Common myeloid progenitor, CD34-positive (primary cell): ENCODE results near the gene ERAP2.

Source experiments
- CTCF ChIA-PET: fragments of 350-600 bp; sonication (Branson Sonifier 250); formaldehyde crosslinking; loops from one replicate; lab custom pipeline; 2021; ENCODE audit warnings: antibody characterized with exemption; lab: Charles Lee
- POLR2A ChIA-PET: fragments of 350-600 bp; sonication (Branson Sonifier 250); formaldehyde crosslinking; loops from one replicate; lab custom pipeline; 2021; ENCODE audit warnings: antibody characterized with exemption; lab: Charles Lee
- DNase-seq, 3 donors: peaks; one replicate each; pipeline versions ENCODE4 v3.0.0 to v3.0.0-alpha.2; 2013
- H3K27ac ChIP-seq, 2 experiments: 1 replicate in 1 of 2; 2 replicates in 1 of 2; pipeline ENCODE4 v1.7.0; 2013; ENCODE audit warnings: inconsistent platforms in 2 of 2, low read length in 2 of 2, mild to moderate bottlenecking in 2 of 2, low read depth in 1 of 2, moderate library complexity in 1 of 2; ENCODE audit not compliant: severe bottlenecking in 2 of 2, insufficient read depth in 1 of 2, poor library complexity in 1 of 2
- H3K27me3 ChIP-seq, 5 experiments: replicated peaks in 2 of 5; 1 replicate in 3 of 5; 2 replicates in 2 of 5; pipeline versions ENCODE4 v1.6.1 to v1.7.0; 2013; ENCODE audit warnings: low read length in 4 of 5, mild to moderate bottlenecking in 2 of 5, moderate library complexity in 2 of 5, inconsistent platforms in 1 of 5; ENCODE audit not compliant: insufficient read depth in 5 of 5, control insufficient read depth in 4 of 5
- H3K36me3 ChIP-seq, 4 experiments: 1 replicate in 2 of 4; 2 replicates in 2 of 4; pipeline versions ENCODE4 v1.6.1 to v1.7.0; 2013; ENCODE audit warnings: low read length in 3 of 4, control low read depth in 1 of 4, mild to moderate bottlenecking in 1 of 4; ENCODE audit not compliant: control insufficient read depth in 4 of 4, insufficient read depth in 4 of 4
- H3K4me1 ChIP-seq, 4 experiments: 1 replicate in 3 of 4; 2 replicates in 1 of 4; pipeline versions ENCODE4 v1.6.1 to v1.7.1; 2013; ENCODE audit warnings: low read length in 3 of 4, mild to moderate bottlenecking in 3 of 4, control low read depth in 1 of 4, inconsistent platforms in 1 of 4, moderate library complexity in 1 of 4; ENCODE audit not compliant: control insufficient read depth in 4 of 4, insufficient read depth in 4 of 4; ENCODE audit errors: control extremely low read depth in 1 of 4
- H3K4me3 ChIP-seq, 7 experiments: 1 replicate in 4 of 7; 2 replicates in 3 of 7; pipeline versions ENCODE4 v1.5.1 to v1.7.0; 2013; ENCODE audit warnings: mild to moderate bottlenecking in 7 of 7, low read length in 6 of 7, moderate library complexity in 6 of 7, inconsistent platforms in 2 of 7, low read depth in 2 of 7, control low read depth in 1 of 7; ENCODE audit not compliant: insufficient read depth in 4 of 7, control insufficient read depth in 1 of 7; ENCODE audit errors: extremely low read depth in 1 of 7
- H3K9me3 ChIP-seq, 5 experiments: 1 replicate in 4 of 5; 2 replicates in 1 of 5; pipeline versions ENCODE4 v1.6.1 to v1.7.1; 2013; ENCODE audit warnings: low read length in 4 of 5, mild to moderate bottlenecking in 2 of 5, inconsistent platforms in 1 of 5, low read depth in 1 of 5, moderate library complexity in 1 of 5; ENCODE audit not compliant: control insufficient read depth in 4 of 5, insufficient read depth in 2 of 5; ENCODE audit errors: control extremely low read depth in 1 of 5
- WGBS: methylation state at CpG from one replicate; pipeline ENCODE4 v1.1.5; 2013; ENCODE audit not compliant: insufficient coverage; 5-methylcytosine and 5-hydroxymethylcytosine counted together

The ERAP2 gene

GRCh38 chr5:96902876-96903275, 26.6 kb downstream of the ERAP2 start:
- CTCF ChIA-PET: interaction anchor here (1.2 to 1.6 kb wide), 2 partner anchors 8 to 24 kb away, joined by 4 to 5 read pairs; no protein-coding TSS in a partner anchor
- H3K9me3 ChIP-seq: no peaks in the 10 kb centered on the region
- POLR2A ChIA-PET: no interaction called here
- DNase-seq: no peak
- no peaks in the 10 kb centered on the region for H3K4me1 ChIP-seq
- H3K4me3 ChIP-seq: no peak overlapping the region
- H3K27ac ChIP-seq: no peak overlapping the region
- H3K36me3 ChIP-seq: peaks cover 12 to 64% (median 44%) of the 10 kb centered on the region in 4 experiments
- WGBS: 100% methylated on average over 1 of the region's 3 CpGs
- no peaks in the 10 kb centered on the region for H3K27me3 ChIP-seq

DNA sequence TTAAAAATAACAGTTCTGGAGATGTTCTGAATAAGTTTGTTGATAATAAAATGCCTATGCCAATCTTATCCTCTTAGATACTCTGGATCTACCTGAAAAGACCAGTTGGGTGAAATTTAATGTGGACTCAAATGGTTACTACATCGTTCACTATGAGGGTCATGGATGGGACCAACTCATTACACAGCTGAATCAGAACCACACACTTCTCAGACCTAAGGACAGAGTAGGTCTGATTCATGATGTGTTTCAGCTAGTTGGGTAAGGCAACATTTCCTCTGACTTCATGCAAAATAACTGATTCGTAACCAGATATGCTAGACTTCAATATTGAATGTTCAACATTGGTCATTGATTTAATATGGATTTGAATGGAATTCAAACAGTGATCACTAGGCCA, 27.0 kb downstream of the ERAP2 start:
- ChIA-PET POLR2A (interaction anchor here (0.5 kb wide), 1 partner anchor 30 kb away, joined by 3 read pairs; no protein-coding TSS in a partner anchor), CTCF (interaction anchor here (1.4 kb wide), 1 partner anchor 27 kb away, joined by 4 read pairs; the partner anchor contains the start of gene ERAP2)
- no CpG with 5 or more reads among the region's 2 CpGs for WGBS
- no peak for DNase-seq
- no peaks in the 10 kb centered on the region for H3K27me3 ChIP-seq
- no peaks in the 10 kb centered on the region for H3K9me3 ChIP-seq
- H3K36me3 ChIP-seq: peaks cover 12 to 66% (median 45%) of the 10 kb centered on the region in 4 experiments
- H3K4me3 ChIP-seq: no peak overlapping the region
- no peak overlapping the region for H3K27ac ChIP-seq
- H3K4me1 ChIP-seq: no peaks in the 10 kb centered on the region

GRCh38 chr5:96904054-96904931, 28.0 kb downstream of the ERAP2 start:
- ChIA-PET CTCF (interaction anchor here (1.1 to 1.5 kb wide), 3 partner anchors 10 to 28 kb away, joined by 3 to 4 read pairs (median 3); partner anchors contain the start of gene ERAP2), POLR2A (interaction anchor here (1.2 kb wide), 1 partner anchor 8 kb away, joined by 3 read pairs; no protein-coding TSS in a partner anchor)
- H3K9me3 ChIP-seq: no peaks in the 10 kb centered on the region
- WGBS: 67% methylated on average over 1 of the region's 3 CpGs
- no peaks in the 10 kb centered on the region for H3K4me1 ChIP-seq
- no peak overlapping the region for H3K27ac ChIP-seq
- H3K4me3 ChIP-seq: no peak overlapping the region
- no peaks in the 10 kb centered on the region for H3K27me3 ChIP-seq
- peaks cover 14 to 69% (median 45%) of the 10 kb centered on the region in 4 experiments for H3K36me3 ChIP-seq
- no peak for DNase-seq

GRCh38 chr5:96905864-96906263, 29.6 kb downstream of the ERAP2 start:
- no peak for DNase-seq
- no peak overlapping the region for H3K4me3 ChIP-seq
- ChIA-PET CTCF (interaction anchor here (1.5 kb wide), 1 partner anchor 18 kb away, joined by 3 read pairs; no protein-coding TSS in a partner anchor), POLR2A (no interaction called here)
- 96% methylated on average over 2 of the region's 3 CpGs for WGBS
- H3K4me1 ChIP-seq: no peaks in the 10 kb centered on the region
- peaks cover 13 to 65% (median 44%) of the 10 kb centered on the region in 4 experiments for H3K36me3 ChIP-seq
- no peaks in the 10 kb centered on the region for H3K27me3 ChIP-seq
- no peak overlapping the region for H3K27ac ChIP-seq
- no peaks in the 10 kb centered on the region for H3K9me3 ChIP-seq

DNA sequence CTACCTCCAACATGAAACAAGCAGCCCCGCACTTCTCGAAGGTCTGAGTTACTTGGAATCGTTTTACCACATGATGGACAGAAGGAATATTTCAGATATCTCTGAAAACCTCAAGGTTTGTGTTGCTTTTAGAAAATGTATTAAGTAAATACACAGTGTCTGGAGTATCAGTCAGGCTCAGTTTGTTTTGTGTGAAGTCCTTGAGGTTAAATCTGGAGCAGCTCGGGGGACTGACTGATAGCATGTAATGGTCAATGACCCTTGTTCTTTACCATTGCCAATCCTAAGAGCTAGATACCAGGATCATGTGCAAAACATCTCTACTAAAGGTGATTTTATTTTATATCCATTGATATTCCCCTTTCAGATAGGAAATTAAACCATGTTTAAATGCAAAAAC, 32.7 kb downstream of the ERAP2 start:
- Histone ChIP-seq H3K9me3 (no peaks in the 10 kb centered on the region), H3K36me3 (peaks cover 11 to 48% (median 33%) of the 10 kb centered on the region in 4 experiments), H3K27me3 (no peaks in the 10 kb centered on the region), H3K27ac (no peak overlapping the region), H3K4me3 (no peak overlapping the region), H3K4me1 (no peaks in the 10 kb centered on the region)
- 100% methylated on average over 1 of the region's 4 CpGs for WGBS
- ChIA-PET CTCF (interaction anchor here (0.8 kb wide), 1 partner anchor 13 kb away, joined by 3 read pairs; no protein-coding TSS in a partner anchor), POLR2A (no interaction called here)
- no peak for DNase-seq

GRCh38 chr5:96909435-96909834, 33.1 kb downstream of the ERAP2 start:
- Histone ChIP-seq H3K4me3 (no peak overlapping the region), H3K27me3 (no peaks in the 10 kb centered on the region), H3K9me3 (no peaks in the 10 kb centered on the region), H3K27ac (no peak overlapping the region), H3K36me3 (peaks cover 14 to 43% (median 33%) of the 10 kb centered on the region in 4 experiments), H3K4me1 (no peaks in the 10 kb centered on the region)
- 98% methylated on average over 4 of the region's 4 CpGs for WGBS
- POLR2A ChIA-PET: no interaction called here
- CTCF ChIA-PET: interaction anchor here (0.8 to 1.1 kb wide), 2 partner anchors 13 to 232 kb away, joined by 3 read pairs; no protein-coding TSS in a partner anchor
- no peak for DNase-seq
